Measurements from ENCODE around the gene CKAP5. TPM values are rescaled to one million over a fixed set of nuclear protein-coding genes. Genes with fewer than 3 reads are reported as not detected.

The CKAP5 gene
- total RNA-seq, 1 experiment from 2014 or later = 190 TPM

GRCh38 chr11:46849631-46850030, 3.6 kb upstream of the CKAP5 start:
- H3K18ac ChIP-seq (ENCODE audit: insufficient read length, low read depth, low read length) = no peak overlapping the region
- H3K23ac ChIP-seq (ENCODE audit: insufficient read length, low read depth, low read length) = no peak overlapping the region
- H3K27ac ChIP-seq (ENCODE audit: insufficient read length, low read depth, low read length) = no peak overlapping the region
- no peak overlapping the region for H3K56ac ChIP-seq (ENCODE audit: insufficient read length, low read depth, low read length)
- Mint-ChIP-seq H3K36me3 (ENCODE audit: insufficient read depth in 1 of 3, low read depth in 3 of 3) (peaks cover 11 to 25% (median 16%) of the 10 kb centered on the region in 3 experiments; a peak in 6 of 7 replicates), H3K27ac (no peak overlapping the region; a peak in 1 of 7 replicates), H3K9me3 (peaks cover 7 to 19% of the 10 kb centered on the region in 2 experiments; a peak in 4 of 5 replicates), H3K27me3 (ENCODE audit: low read depth) (peaks cover 7% of the 10 kb centered on the region; the same call in 1 of the 2 replicates), H3K4me3 (no peak overlapping the region), H3K4me1 (peaks cover 9 to 18% of the 10 kb centered on the region in 2 experiments)
- no peak overlapping the region for H2BK120ac ChIP-seq (ENCODE audit: low read depth, low read length, poor library complexity, severe bottlenecking)
- H2BK15ac ChIP-seq (ENCODE audit: low read depth, low read length) = no peak overlapping the region
- DNase-seq = no peak
- no peak overlapping the region for H2BK12ac ChIP-seq (ENCODE audit: insufficient read length, low read depth, low read length)
- H4K8ac ChIP-seq (replicated peaks; ENCODE audit: insufficient read length, low read depth, low read length) = no peak overlapping the region
- H2BK5ac ChIP-seq (ENCODE audit: insufficient read length, low read length) = no peak overlapping the region
- no peak overlapping the region for H3K14ac ChIP-seq (ENCODE audit: insufficient read depth, low read length)
- H4K20me1 ChIP-seq (ENCODE audit: control insufficient read depth, insufficient read depth, insufficient read length) = no peaks in the 10 kb centered on the region
- H3T11ph ChIP-seq (ENCODE audit: low read length) = no peak overlapping the region
- H2AFZ ChIP-seq (ENCODE audit: low read length) = no peak overlapping the region
- H3K4ac ChIP-seq (ENCODE audit: low read depth, low read length) = no peak overlapping the region
- H3K9ac ChIP-seq (ENCODE audit: extremely low read depth, insufficient read length, low read length) = no peak overlapping the region
- no peaks in the 10 kb centered on the region for H3K9me3 ChIP-seq (ENCODE audit: control insufficient read depth, low read depth, low read length)
- no peak overlapping the region for H2AK5ac ChIP-seq (ENCODE audit: insufficient read length, low read length)
- H4K91ac ChIP-seq (ENCODE audit: insufficient read length, low read depth, low read length) = no peak overlapping the region
- TF ChIP-seq CTCF (conservative IDR thresholded peaks at IDR 0.05) = no peak
- no CpG with 5 or more reads among the region's 1 CpG for WGBS (ENCODE audit: extremely low coverage, insufficient read length, low lambda C conversion rate)
- H3K79me1 ChIP-seq (ENCODE audit: insufficient read depth, low read depth, low read length, poor library complexity, severe bottlenecking) = no peaks in the 10 kb centered on the region
- no peaks in the 10 kb centered on the region for H3K23me2 ChIP-seq (ENCODE audit: insufficient read length, low read depth, low read length, poor library complexity, severe bottlenecking)
- no peak overlapping the region for H2BK20ac ChIP-seq (ENCODE audit: low read depth, low read length, poor library complexity, severe bottlenecking)
- no peaks in the 10 kb centered on the region for H3K4me1 ChIP-seq (ENCODE audit: insufficient read depth, low read length)
- H3K27me3 ChIP-seq (ENCODE audit: insufficient read depth, low read length) = no peaks in the 10 kb centered on the region
- H4K5ac ChIP-seq (ENCODE audit: insufficient read length, low read depth, low read length) = no peak overlapping the region
- peaks cover 4% of the 10 kb centered on the region; the same call in 1 of the 2 replicates for H3K79me2 ChIP-seq (ENCODE audit: insufficient read depth, low read length)
- H3K4me2 ChIP-seq (ENCODE audit: insufficient read depth, insufficient read length, low read length) = no peak overlapping the region
